GM18502 (cell line): ENCODE data around the gene CTDP1.

Source experiments
- ATAC-seq: cut with Tn5 transposase; IDR thresholded peaks from one replicate; pipeline ENCODE4 v1.9.1; 2021; ENCODE audit warnings: mild to moderate bottlenecking; ENCODE audit not compliant: unreplicated experiment, poor library complexity

CTDP1 gene

DNA sequence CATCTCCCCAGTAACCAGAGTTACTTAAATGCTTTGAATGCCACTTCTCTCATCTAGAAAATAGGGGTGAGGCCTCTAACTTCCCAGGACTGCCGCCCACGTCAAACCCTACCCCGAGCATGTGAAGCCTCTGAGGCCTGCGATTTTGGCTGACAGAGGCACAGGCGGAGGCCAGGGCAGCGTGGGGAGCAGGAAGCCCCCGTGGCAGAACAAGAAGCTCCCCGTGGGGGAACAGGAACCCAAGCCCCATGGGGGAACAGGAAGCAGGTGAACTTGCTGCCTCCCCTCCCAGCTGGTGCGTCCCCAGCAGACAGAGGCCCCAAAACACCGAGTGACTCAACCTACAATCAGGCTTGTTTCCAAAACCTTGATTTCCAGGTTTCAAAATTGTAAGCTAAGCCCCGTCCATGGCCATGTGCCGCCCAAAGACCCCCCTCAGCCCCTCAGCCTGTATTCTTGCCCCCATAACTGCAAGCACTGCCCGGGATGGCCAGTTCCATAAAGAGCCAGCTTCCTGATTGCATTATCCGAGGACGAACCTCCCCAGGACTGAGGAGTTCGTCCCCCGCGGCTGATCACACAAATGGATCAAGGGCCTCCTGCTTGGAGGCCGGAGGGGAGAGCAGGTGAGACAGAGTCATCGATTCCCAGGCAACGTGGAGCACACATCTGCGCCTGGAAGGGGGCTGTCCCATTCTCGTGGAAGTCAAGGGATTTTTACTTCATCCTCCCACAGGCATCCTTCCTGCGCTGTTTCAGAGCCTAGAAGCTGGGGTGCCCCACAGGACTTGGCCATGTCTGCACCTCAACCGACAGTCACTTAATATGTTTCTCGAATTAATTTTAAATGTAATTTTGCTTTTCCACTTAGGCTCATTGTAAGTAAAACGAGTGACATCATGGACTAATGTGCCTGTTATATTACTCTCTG lies 36.3 kb upstream of the CTDP1 start:
- no peak for ATAC-seq

DNA sequence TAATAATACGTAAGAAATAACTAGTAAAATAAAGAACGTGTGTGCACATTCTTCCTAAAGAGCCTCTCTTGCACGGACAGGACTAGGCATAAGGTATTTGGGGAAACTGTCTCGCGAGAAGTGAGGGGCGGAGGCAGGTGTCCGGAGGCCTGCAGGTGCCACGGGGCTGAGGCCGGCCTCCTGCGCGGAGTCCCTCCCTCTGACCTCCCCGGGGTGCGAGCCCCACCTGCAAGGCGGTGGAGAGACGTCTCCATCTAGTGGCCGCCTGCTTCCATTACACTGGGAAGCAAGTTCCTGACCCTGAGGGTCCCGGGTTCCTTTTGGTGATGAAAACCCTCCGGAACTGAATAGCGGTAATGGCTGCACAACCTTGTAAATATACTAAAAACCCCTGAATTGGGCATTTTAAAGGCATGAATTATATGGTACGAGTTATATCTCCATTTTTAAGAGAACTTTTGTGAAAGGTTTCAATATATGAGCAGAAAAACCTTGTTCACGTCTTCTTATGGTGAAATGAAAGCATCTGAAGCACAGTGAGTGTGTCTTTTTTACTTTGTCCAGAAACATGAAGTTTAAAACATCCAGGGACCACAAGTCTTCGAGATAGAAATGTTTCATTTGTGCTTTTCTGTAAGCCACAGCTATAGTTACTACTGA lies 35.5 kb upstream of the CTDP1 start:
- peak; percentile 84 for ATAC-seq

DNA sequence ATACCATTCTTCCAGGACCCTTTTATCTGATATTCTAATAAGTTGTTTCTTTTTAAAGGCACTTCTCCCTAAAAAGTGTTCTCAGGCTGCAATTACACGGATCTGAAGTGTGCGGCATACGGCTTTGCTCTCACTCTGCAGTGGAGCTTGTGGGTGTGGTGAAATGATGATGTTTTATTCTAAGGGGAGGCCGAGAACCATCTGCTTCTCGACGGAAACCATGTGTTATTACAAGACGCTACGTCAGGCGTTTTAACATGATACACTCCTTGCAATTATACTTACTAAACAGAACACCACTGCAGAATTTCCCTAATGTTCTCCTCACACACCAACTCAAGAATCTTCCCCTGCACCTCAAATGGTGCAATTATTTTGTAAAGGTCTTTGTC lies 34.9 kb upstream of the CTDP1 start:
- ATAC-seq, result no peak

DNA sequence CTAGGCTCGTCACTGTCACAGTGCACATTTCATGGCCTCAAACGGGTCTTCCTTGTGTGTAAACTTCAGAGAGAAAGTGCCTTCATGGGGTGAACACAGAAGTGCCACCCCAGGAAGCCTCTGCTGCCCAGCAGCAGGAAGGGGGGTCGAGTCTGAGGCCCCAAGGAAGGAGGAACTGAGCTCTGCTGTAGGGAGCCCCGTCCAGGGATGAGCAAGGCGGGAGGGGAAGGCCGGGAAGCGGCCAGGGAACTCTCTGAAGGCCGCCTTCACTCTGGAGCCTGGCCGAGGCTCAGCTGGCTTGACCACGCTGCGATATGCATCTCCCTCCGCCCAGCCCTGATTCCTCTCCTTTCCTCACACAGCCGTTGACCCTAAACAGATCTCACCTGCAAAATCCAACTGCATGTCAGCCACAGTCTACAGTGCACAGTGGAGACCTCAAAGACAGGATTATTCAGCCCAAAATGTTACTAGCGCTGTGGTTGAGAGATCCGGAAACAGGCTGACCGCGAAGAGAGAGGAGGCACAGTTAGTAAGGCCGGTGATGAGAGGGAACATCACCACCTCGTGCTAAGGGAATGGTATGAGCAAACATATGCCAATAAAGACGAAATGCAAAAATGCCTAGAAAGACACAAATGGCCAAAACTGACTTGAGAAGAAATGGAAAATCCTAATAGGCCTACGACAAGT lies 34.2 kb upstream of the CTDP1 start:
- ATAC-seq, result no peak

DNA sequence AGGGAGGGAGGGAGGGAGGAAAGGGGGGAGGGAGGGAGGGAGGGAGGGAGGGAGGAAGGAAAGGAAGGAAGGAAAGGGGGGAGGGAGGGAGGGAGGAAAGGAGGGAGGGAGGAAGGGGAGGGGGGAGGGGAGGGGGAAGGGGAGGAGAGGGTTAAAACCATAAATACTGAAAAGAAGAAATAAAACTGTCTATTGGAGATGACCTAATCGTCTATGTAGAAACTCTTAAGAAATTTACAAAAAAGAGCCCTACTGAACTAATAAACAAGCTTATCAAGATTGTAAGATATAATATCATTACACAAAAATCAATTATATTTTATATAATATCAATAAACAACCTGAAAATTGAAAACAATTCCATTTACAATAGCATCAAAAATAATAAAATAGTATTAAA lies 32.3 kb upstream of the CTDP1 start:
- ATAC-seq, result no peak

DNA sequence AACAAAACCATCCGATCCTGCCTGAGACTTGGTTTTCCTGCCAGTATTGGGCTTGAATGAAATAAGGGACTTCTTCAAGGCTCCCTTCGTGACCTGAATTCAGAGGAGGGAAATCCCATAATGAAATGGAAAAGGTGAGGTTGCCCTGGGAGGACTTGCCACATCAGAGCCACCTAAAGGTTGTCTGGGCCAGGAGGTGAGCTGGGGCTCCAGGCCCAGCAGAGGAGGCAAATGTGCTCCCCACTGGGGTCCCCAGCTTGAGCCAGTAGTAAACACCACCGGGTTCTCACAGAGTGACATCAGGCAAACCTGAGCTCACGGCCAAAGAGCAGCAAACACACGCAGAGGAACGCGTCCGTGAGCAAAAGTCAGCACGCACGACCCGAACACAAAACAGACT lies 28.6 kb upstream of the CTDP1 start:
- no peak for ATAC-seq

DNA sequence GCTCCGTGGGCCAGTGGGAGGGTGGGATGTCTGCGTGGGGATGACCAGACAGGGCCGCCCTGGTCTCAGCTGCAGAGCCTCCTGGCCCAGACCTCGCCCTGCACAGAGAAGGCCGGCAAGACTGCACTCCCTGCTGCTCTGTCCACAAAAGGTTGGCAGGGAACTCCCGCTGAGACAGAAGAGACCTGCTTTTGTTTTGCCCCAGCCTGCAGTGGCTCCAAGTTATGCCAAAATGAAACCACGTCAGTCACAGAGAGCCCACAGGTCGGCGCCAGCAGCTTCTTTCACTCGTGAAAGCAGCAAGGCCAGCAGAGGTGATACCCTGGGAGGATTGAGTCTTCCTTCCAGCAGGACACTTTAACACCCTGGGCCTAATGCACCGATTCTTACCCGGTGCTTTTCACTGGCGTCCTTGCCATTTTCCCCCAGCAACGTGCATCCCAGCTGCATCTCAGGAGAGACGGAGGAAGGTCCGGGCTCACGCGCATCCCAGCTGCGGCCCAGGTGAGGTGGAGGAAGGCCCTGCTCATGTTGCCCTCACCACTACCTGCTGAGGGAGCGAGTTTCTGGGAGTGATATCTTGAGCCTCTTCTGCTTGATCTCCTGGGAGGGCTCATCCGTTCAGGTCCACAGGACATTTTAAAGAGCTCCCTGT lies 22.1 kb upstream of the CTDP1 start:
- ATAC-seq, result no peak

DNA sequence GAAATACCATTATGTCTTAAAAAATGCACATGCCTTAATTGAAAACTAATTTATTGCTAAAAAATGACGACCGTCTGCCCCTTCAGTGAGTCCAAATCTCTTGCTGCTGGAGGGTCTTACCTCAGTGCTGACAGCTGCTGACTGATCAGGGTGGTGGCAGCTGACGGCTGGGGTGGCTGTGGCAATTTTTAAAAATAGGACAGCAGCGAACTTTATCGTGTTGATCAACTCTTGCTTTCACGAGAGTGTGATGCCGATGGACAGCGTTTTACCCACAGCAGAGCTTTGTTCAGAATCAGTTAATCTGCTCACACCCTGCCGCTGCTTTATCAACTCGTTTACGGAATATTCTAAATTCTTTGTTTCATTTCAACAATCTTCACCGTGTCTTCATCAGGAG lies 21.2 kb upstream of the CTDP1 start:
- ATAC-seq, result no peak

DNA sequence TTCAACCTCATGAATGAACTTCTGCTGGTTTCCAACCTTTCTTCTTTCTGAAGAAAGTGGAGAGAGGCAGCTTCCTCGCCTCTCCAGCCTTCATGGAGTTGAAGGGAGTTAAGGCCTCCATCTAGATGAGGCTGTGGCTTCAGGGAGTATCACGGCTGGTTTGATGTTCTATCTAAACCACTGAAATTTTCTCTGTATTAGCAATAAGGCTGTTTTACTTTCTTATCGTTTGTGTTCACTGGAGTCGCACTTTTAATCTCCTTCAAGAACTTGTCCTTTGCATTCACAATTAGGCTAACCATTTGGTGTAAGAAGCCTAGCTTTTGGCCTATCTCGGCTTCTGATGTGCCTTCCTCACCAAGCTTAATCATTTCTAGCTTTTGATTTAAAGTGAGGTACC lies 19.9 kb upstream of the CTDP1 start:
- ATAC-seq, result no peak

DNA sequence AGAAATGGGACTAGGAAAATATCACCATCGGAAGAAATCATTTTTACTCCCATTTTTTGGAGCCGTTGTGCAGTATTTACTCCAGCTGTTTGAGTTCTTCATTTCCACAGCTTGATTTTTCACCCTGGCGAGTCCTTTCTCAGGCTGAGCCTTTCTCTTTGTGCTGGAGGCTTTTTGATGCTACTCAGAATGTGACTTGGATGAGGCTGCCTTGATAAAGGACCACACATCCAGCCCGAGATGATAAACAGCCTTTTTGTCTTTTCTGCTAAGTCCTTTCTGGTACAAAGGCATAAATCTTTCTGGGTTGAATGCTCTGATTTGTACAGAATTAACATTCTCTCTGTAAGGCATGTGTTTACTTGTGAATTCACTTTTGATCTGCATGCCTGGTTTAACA lies 17.6 kb upstream of the CTDP1 start:
- ATAC-seq, result no peak

DNA sequence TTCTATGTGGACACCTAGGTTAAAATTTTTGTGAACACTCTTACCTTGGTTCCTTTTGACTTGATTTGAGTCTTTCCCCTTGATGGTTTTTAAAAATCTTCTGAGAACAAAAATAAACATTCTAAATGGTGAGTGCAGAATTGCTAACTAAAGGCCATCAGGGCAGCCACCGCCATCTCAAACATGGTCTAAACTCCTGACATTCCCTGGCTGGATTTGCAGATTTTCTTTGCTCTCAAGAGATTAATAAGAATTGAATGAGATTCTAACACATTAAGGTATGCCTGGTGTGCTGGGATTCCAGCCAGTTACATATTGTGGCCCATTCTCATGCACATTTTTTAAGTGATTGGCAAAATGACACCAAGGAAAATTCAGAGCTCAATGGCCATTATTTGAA lies 17.2 kb upstream of the CTDP1 start:
- no peak for ATAC-seq

DNA sequence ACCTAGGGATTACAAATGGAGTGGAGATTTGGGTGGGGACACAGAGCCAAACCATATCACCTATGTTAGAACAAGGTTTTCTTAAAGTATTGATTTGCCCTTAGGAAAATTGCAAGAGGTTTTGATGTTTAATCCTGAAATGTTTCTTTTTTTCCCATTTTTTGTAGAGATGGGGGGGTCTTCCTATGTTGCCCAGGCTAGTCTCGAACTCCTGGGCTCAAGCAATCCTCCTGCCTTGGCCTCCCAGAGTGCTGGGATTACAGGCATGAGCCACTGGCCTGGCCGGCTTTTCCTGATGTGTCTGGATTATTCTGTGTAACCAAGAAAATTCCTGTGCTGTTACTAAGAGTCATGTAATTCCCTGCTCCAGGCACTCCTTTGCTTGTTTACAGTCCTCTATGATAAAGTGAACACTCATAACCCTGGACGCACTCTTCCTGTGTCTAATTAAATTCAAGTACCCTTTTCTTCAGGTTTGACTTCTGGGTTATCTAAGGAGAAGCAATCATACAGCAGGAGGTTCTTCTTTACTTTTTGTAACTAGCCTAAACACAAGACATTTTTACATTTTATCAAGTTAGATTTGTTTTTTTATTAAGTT lies 15.0 kb upstream of the CTDP1 start:
- ATAC-seq, result no peak

DNA sequence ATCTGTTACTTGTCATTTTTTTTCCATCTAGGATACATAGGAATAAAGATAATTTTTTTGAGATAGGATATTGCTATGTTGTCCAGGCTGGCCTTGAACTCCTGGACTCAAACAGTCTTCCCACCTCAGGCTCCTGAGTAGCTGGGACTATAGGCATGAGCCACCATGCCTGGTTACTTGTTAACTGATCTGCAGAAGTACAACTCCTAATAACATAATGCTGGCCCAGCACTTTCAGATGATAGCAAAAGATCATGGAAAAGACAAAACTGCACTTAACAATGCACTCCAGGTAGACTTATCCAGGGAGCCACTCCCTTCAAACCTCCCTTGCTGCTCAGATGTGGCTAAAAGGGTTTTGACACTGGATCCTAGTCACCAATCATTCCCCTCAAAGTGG lies 11.4 kb upstream of the CTDP1 start:
- no peak for ATAC-seq

DNA sequence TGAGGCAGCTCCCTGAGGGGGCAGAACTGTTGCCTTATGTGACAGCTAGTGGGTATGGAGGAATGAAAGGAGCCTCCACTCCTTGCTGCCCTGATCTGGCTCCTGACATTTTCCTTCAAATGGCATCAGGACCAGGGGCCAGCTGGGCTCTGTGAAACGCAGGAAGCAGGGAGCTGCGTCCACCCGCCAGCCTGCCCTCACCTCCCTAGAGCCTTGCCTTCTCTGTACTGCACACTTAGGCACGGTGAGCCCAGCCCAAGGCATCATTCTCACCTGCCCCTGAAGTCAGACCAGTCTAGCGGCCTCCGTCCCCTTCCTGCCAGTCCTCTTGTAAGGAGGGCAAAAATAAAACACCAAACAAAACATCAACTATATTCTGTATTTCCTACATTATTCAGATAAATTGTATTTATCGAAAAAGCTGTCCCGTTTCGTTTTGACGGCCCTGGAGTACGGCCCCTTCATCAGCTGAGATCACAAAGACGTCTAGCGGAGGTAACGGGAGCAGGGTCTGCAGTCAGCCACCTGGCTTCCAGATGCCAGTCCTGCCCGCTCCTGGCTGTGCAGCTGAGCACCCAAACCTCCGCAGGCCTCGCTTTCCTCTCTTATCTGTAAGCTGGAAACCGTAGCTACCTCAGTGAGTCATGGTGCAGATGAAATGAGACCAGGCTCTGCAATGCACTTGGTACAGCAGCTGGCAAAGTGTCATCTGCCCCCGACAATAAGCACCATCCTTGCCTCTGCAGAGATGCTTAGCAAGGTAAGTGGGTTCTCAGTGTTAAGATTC lies 6.9 kb upstream of the CTDP1 start:
- no peak for ATAC-seq

DNA sequence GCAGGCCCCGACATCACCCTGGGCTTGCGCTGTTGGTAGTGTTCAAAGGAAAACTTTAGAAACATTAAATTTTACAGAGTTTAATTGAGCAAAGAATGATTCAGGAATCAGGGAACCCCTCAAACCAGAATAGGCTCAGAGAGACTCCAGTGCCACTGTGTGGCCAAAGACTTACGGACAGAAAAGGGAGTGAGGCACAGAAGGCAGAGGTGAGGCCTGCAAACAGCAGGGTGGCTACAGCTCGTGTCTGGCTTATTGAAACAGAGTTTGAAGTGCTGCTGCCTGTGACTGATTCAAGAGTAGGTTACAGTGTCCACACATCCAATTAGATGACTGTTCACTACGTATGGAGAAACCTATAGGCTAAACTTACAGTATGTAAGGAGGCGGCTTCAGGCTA lies 2.4 kb upstream of the CTDP1 start:
- ATAC-seq, result no peak

DNA sequence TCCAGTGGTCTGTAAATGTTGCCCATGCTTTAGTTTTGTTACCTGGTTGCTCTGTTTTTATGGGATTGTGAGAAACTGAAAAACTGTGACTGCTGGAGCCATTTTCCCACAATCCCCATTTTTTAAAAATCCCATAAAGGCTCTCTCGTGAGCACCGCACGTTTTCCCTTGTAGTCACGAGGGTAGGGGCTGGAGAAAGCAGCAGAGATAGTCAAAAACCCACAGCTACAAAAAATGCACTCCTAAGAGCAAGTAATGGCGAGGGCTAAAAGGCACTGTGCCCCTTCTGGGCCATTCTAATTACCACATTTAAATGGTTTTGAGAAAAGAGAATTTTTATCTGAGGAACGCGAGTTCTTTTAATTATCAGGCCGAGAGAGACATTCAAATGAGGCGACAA lies 1.8 kb upstream of the CTDP1 start:
- ATAC-seq, result no peak

DNA sequence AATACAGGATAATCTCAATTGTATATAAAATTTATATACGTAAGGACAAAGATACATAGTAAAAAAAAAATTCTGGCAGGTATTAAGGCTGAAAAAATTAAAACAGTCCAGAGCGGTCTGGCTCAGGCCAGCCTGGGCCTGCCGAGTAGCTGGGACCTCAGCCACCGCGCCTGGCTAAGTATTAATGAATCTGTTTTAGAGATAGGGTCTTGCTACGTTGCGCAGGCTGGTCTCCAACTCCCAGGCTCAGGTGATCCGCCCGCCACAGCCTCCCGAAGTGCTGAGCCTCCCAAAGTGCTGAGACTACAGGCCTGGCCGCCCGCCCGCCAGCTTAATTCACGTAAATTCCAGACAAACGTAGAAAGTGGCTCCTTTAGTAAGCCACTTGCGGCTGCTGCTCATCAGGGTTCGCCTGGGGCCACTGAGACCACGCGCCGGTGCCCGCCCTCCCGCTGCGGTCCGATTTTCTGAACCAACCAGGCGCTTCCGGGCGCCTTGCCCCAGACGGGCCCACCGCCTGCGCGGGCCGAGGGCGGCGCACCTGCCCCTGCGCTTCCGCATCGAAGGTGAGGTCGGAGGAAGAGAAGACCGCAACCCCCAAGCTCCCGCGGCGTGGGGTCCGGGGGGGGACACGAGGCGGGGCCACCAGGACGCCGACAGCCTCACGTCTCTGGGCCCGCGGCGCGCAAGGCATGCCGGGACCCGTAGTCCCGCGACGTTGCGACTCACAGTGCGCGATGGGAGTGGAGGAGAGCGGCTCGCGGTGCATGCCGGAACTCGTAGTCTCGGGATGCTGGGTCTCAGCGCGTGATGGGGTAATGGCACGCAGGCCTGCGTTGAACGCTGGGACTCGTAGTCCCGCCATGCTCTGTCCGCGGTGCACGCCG lies 695 bp upstream of the CTDP1 start:
- ATAC-seq, result peak; percentile 96

DNA sequence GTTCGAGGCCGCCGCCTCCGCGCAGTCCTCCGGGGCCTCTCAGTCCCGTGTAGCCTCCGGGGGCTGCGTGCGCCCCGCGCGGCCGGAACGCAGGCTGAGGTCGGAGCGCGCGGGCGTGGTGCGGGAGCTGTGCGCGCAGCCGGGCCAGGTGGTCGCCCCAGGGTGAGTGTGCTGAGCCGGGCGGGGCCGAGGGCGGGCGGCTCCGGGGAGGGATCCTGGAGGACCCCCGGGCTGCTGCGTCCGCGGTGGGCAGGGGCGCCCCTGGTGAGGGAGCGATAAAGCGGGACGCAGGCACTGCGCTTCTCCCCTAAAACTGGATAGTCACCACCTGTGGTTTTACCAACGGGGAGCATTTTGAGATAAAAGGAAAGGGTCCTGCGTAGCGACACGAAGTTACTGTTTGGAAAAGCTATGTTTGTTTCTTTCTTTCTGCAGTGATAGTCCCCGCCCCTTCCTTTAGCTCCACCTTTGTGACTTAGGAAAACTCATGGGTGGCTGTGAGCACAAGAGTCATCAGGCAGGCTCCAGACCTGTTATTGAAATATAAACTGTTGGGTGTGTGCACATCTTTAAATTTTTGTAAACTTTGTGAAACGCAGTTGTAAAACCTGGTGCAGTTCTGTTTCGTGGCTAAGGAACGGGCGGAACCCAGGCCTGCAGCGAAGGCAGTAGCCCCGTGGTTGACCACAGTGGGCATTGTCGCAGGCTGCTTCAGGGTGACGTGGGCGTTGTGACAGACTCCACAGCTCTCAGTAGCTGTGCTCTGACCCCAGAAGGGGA lies 687 bp downstream of the CTDP1 start:
- ATAC-seq, result peak; percentile 5
